GM12864 (cell line): ENCODE data around the gene CCDC183.
"Not testable (repeated sequence)": the region's sequence is repeated elsewhere in the genome, so short reads cannot be mapped to it uniquely, and the experiment has no call there.

ENCODE experiments used
- DNase-seq: peaks from one replicate; pipeline ENCODE4 v3.0.0-alpha.2; 2011; ENCODE audit warnings: low read depth
- H3K4me3 ChIP-seq: 2 replicates; pipeline ENCODE4 v1.5.1; 2011; ENCODE audit warnings: mild to moderate bottlenecking, low read depth, low read length, control low read depth
- TF ChIP-seq, protein P1 (sequence below): IDR thresholded peaks from 2 replicates; pipeline ENCODE4 v1.5.1; 2011; ENCODE audit warnings: low read depth, mild to moderate bottlenecking, moderate library complexity, low read length, control low read depth, inconsistent platforms; ENCODE audit errors: missing control alignments

CCDC183 gene

DNA sequence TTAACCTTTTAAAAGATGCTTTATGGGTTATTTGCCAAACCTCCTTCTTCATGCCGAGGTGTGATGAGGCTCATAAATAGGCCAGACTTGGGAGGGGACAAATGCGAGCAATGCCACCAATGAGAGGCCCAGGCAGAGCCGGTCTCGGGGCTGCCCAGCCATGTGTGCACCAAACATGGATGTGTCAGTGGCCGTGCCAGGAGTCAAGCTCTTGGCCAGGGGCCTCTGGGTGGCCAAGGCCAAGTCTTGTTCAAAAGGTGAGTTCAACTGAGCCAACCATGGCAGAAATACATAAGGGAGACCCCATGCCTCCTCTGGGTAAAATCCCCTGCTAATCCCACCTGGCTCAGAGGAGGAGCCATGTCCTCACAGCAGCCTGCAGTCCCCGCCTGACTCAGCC, 20.9 kb upstream of the CCDC183 start:
- TF ChIP-seq, protein P1, sequence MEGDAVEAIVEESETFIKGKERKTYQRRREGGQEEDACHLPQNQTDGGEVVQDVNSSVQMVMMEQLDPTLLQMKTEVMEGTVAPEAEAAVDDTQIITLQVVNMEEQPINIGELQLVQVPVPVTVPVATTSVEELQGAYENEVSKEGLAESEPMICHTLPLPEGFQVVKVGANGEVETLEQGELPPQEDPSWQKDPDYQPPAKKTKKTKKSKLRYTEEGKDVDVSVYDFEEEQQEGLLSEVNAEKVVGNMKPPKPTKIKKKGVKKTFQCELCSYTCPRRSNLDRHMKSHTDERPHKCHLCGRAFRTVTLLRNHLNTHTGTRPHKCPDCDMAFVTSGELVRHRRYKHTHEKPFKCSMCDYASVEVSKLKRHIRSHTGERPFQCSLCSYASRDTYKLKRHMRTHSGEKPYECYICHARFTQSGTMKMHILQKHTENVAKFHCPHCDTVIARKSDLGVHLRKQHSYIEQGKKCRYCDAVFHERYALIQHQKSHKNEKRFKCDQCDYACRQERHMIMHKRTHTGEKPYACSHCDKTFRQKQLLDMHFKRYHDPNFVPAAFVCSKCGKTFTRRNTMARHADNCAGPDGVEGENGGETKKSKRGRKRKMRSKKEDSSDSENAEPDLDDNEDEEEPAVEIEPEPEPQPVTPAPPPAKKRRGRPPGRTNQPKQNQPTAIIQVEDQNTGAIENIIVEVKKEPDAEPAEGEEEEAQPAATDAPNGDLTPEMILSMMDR = no peak
- no peak overlapping the region for H3K4me3 ChIP-seq
- DNase-seq = no peak

DNA sequence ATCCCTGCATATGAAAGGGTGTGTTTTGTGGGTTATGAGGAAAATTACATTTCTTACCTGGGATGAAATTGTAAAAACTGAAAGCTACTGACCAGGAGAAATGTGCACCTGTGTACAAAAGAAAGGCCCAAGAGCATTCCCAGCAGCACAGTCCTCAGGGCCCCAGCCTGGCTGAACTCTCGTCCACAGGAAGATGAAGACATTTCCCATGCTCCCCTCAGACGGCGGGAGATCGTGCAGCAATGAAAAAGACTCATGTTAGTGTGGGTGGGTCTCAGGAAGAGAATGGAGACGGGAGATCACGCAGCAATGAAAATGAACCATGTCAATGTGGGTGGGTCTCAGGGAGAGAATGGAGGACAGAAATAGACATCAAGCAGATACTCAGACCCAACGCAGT, 19.2 kb upstream of the CCDC183 start:
- TF ChIP-seq, protein P1 = no peak
- no peak for DNase-seq
- no peak overlapping the region for H3K4me3 ChIP-seq

DNA sequence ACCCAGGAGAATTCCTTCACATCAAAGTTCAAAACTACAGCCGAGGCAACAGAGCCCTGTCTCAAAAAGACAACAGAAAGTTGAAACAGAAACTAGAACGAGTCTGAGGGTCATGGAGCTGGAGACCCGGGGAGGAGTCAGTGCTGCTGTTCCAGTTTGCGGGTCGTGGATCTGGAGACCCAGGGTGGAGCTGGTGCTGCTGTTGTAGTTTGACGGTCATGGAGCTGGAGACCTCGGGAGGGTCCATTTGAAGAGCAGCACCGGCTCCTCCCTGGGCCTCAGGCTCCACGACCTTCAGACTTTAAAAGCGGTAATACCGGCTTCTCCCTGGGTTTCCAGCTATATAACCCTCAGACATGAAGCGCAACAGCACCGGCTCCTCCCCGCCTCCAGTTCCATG, 18.8 kb upstream of the CCDC183 start:
- no peak for DNase-seq
- TF ChIP-seq, protein P1 = no peak
- H3K4me3 ChIP-seq = no peak overlapping the region

DNA sequence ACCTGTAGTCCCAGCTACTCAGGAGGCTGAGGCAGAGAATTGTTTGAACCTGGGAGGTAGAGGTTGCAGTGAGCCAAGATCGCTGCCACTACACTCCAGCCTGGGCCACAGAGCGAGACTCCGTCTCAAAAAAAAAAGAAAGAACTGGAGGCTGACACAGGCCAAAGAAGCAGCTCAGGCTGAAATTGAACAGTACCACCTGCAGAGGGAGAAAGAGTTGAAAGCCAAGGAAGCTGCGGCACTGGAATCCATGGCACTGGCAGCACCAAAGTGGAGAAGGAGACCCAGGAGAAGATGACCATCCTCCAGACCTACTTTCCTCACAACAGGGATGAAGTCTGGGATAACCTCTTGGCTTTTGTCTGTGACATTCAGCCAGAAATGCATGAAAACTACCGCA, 16.3 kb upstream of the CCDC183 start:
- no peak for DNase-seq
- no peak overlapping the region for H3K4me3 ChIP-seq
- TF ChIP-seq, protein P1 = no peak

DNA sequence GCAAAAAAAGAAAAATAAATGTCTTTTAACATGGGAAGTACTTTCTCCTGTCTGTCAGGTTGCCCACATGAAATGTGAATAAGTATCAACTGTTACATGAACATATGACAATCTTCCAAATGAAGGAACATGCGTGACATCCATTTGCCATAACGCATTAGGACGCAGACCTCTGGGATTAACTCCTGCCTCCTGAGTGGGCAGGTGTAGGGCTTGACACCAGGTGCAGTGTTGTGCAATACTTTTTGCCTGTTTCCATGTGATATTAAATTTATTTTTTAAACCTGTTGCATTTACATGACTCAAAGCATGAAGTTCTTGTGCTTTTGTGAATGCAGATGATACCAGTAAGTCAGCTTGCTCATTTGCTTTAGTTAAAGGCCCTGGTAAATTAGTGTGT, 13.7 kb upstream of the CCDC183 start:
- TF ChIP-seq, protein P1 = no peak
- H3K4me3 ChIP-seq = no peak overlapping the region
- no peak for DNase-seq

DNA sequence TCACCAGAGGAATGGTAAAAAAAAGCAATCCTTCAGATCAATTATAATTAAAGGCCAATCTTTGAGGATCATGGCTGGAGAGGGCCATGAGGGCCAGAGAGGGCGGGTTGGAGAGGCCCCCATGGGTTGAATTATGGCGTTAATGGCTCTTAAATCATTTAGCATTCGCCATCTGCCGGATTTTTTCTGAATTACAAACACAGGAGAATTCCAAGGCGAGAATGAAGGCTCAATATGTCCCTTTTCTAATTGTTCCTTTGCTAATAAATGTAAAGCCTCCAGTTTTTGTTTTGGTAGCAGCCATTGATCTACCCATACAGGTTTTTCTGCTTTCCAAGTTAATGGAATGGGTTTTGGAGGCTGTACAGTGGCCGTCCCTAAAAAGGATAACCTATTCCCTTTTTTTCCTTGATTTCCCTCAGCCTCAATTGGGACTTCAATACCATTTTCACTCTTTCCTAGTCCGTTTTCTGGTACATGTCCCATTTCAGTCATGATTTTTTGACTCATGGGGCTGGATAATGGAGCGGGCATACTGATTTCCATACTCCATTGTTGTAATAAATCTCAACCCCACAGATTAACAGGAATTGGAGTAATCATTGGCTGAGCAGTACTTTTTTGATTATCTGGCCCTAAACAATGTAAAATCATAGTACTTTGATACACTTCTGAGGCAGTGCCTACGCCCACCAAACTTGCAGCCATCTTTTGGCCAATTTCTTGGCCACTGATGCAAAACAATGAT, 11.7 kb upstream of the CCDC183 start:
- TF ChIP-seq, protein P1 = peak; percentile 29
- no peak for DNase-seq
- no peak overlapping the region for H3K4me3 ChIP-seq

DNA sequence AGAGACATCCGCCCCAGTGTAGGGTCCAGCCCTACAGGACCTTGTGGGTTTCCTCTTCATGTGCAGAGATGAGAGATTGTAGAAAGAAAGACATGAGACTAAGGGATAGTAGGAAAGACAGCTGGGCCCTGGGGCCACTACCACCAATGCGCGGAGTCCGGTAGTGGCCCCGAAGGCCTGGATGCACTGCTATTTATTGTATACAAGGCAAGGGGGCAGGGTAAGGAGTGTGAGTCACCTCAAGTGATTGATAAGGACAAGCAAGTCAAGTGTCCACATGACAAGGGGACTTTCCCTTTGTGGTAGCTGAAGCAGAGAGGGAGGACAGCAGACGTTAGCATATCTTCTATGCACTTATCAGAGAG, 11.2 kb upstream of the CCDC183 start:
- no peak overlapping the region for H3K4me3 ChIP-seq
- TF ChIP-seq, protein P1 = no peak
- DNase-seq = no peak

DNA sequence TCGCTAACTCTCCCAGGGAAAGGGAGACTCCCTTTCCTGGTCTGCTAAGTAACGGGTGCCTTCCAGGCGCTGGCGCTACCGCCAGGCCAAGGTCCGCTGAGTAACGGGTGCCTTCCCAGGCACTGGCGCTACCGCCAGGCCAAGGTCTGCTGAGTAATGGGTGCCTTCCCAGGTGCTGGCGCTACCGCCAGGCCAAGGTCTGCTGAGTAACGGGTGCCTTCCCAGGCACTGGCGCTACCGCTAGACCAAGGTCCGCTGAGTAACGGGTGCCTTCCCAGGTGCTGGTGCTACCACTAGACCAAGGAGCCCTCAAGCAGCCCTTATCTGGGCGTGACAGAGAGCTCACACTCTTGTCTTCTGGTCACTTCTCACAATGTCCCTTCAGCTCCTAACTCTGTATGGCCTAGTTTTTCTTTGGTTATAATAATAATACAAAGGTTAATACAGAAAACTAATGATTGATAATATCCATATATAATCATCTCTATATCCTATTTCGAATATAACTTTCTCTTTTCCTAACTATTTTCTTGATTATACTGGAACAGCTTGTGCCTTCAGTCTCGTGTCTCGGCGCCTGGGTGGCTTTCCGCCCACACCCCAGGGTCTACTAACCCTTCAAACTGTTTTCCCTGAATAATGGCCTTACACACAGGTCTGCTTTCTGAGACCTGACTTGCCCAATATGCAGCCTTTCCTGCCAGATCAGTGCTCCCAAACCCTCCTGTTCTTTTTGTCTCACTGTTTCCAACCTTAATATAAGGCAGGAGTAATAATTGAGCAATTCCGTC, 10.4 kb upstream of the CCDC183 start:
- H3K4me3 ChIP-seq, DNase-seq: not testable (repeated sequence)
